GM18951 (cell line): ENCODE results near the gene FUNDC2.

Experiments used
- POLR2A ChIP-seq: IDR thresholded peaks from 4 replicates; pipeline ENCODE4 v1.6.1; 2011; ENCODE audit warnings: mild to moderate bottlenecking; ENCODE audit not compliant: insufficient read length, insufficient read depth; ENCODE audit errors: extremely low read depth
- in situ Hi-C: fragments of 300-500 bp; cut with MboI; formaldehyde crosslinking; loops from one replicate; pipeline ENCODE4 v1.12.0; 2022; ENCODE audit warnings: low sequenced_read_pairs, mixed read lengths, inconsistent platforms; ENCODE audit not compliant: unreplicated experiment

The FUNDC2 gene, protein sequence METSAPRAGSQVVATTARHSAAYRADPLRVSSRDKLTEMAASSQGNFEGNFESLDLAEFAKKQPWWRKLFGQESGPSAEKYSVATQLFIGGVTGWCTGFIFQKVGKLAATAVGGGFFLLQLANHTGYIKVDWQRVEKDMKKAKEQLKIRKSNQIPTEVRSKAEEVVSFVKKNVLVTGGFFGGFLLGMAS

DNA sequence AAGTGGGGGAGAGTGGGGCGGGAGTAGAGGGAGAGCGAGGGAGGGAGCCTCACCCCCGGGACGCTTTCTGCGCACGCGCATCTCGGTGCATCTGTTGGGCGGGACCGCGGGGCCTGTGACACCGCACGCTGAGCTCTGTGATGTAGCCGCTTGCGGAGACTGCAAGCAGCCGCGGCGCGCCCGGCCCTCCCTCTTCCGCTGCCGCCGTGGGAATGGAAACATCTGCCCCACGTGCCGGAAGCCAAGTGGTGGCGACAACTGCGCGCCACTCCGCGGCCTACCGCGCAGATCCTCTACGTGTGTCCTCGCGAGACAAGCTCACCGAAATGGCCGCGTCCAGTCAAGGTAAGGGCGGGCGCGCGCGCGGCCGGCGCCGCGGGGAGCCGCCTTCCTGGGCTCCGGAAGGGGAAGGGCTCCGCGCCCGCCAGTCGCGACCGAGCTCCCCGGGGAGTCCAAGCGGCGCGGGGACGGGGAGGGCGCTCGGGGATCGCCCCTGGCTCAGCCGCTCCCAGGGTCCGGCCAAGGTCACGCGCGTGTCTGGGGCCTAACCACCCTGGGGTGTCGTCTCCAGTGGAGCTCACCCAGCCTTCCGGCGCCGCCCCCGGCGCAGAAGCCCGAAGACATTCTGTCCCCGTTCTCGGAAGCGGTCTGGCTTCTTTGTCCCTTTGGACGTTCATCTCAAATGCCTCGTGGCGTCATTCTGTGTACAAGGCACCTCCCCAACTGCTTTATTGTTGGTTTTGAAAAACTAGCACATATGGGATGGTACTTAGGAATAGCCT, at the start of gene FUNDC2:
Gene FUNDC2 (plus strand): TSS at position 118 of the 782 bp plus-strand sequence. CDS start 95 bp downstream, at position 213.
- in situ Hi-C loops: no loop called here
- peak; percentile 78 for TF ChIP-seq POLR2A

DNA sequence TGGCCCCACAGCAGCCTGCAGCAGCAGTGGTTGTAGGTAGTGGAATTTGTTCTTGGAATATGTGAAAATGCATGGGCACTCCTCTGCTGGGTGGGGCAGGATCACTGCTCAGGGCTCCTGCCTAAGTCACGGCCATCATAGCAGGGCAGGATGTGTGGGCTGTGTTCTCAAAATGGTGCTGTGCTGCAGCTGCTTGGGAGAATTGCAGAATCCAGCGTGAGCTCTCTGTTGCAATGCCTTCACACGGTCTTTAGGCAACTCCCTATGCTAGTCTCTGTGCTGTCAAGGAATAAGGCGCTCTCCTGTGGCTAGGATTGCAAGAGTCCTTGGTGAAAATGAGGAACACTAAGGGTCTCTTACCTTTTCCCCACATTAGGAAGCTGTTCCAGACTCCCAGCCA, 47.0 kb upstream of the FUNDC2 start:
- no peak for TF ChIP-seq POLR2A
- in situ Hi-C loops: loop anchor here (5.0 kb wide), 1 partner anchor 78 kb away; no protein-coding TSS in a partner anchor

DNA sequence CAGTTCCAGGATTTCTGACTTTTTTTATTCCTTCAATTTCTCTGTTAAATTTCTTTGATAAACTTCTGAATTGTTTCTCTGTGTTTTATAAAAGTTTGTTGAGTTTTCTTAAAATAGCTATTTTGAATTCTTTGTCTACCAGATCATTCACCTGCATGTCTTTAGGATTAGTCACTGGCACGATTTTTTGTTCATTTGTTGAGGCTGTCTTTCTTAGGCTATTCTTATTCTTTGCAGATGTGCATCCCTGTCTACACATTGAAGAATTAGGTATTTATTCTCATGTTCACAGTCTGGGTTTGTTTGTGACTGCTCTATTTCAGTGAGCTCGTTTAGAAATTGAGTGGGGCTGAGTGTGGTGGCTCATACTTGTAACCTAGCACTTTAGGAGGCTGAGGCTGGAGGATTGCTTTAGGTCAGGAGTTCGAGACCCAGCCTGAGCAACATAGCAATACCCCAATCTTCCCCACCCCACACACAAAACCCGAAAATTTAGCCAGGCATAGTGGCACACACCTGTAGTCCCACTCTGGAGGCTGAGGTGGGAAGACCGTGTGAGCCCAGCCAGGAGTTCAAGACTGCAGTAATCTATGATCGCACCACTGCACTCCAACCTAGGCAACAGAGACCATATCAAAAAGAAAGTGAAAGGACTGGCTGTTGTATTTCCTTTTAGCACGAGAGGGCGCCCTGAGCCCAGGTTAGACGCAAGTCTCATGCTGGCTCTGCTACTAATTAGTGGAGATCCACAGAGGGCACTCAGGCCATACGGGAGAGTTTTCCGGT, 46.1 kb upstream of the FUNDC2 start:
- TF ChIP-seq POLR2A: no peak
- in situ Hi-C loops: loop anchor here (5.0 kb wide), 1 partner anchor 77 kb away; no protein-coding TSS in a partner anchor

DNA sequence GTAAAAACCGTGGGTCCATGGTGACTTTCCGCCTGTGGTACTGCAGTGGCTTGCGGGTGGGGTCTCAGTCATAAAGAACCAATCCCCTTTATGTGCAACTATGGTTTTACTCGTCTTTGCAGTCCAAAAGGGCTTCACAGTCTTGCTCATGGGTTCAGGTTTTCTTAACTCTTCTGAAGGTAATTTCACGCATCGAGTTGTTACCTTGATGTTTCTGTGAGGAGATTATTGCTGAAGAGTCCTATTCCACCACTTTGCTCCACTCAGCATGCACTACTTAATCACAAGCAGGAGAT, 45.6 kb upstream of the FUNDC2 start:
- TF ChIP-seq POLR2A: no peak
- in situ Hi-C loops: loop anchor here (5.0 kb wide), 1 partner anchor 76 kb away; no protein-coding TSS in a partner anchor

DNA sequence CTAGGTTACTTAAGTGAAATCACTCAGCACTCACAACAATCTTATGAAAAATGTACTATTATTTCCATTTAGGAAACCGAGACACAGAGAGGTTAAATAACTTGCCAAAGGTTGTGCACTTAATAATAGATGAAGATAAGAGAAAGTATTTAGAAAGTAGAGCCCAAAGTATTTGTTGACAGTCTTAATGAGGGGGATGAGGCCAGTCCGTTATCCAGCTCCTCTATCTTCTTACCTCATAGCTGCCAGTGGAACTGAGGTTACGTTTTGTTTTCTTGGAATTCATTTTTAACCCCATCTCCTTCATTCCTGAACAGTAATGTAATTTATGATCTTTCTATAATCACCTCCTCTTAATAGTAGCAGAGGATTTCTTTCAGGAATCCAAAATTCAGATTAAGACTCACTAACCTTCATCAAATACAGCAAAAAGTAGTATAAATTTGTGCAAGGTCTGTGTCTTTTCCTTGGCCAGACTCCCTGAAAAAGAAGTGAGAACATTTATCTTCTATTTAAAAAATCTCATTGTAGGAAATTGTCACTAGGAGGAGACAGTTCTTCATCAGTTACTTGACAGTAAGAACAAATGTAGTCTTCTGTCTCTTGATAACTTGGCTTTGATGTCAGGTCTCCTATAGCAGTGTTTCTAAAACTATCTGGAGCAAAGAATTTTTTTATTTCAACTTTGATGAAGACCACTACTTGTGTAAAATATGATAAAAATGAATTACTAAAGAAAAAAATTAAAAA, 39.6 kb upstream of the FUNDC2 start:
- TF ChIP-seq POLR2A: no peak
- in situ Hi-C loops: no loop called here

DNA sequence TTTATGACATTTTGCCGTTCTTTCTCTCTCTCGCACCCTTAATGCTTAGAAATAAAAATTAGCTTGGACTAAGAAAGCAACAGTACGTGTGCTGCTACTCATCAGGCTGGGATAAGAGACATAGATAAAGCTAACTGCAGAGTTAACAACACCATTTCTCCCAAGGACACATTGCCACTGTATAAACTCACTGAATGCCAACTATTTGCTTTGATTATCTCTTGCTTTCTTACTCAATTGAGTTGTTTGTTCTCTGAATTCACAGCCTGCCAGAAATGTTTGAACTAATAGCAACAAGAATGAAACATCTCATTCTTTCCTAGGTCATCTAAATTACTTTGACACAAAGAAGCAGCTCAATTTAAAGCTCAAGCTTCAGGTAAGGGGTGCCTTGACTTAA, 38.7 kb upstream of the FUNDC2 start:
- no peak for TF ChIP-seq POLR2A
- in situ Hi-C loops: no loop called here

DNA sequence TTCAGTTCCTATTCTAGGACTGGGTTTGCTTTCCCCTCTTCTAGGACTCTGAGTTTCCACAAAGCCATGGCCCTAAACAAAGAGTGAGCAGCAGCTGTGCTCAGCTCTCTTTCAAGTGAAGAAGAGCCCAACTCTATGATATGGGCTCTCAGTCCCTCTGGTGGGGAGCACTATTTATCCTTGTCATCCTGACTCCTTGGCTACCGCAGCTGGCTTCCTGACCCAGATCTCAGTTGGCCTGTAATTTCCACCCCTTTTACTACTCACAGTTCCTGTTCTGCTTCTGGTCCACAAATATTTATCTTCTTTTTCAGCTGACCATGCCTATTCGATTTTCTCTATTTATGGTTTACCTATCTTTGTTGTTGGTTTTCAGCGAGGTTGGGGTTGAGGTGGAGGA, 37.9 kb upstream of the FUNDC2 start:
- in situ Hi-C loops: no loop called here
- no peak for TF ChIP-seq POLR2A

DNA sequence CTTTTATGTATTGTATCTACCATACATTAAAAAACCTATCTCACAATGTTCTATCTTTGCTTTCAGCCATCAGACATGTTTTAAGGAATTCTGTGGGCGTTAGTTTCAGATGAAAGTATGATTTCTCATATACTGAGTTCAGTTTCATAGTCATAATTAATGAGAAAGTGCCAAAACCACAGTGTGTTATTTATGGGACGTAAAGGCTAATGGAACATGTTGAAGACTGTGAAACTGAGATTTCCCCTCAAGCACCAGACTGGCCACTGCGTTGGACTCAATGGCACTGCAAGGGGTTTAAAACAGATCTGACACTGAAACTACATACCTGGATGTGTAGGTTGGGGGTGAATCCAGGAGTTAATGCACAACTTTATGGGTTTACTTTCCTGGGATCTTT, 36.1 kb upstream of the FUNDC2 start:
- no peak for TF ChIP-seq POLR2A
- in situ Hi-C loops: no loop called here

DNA sequence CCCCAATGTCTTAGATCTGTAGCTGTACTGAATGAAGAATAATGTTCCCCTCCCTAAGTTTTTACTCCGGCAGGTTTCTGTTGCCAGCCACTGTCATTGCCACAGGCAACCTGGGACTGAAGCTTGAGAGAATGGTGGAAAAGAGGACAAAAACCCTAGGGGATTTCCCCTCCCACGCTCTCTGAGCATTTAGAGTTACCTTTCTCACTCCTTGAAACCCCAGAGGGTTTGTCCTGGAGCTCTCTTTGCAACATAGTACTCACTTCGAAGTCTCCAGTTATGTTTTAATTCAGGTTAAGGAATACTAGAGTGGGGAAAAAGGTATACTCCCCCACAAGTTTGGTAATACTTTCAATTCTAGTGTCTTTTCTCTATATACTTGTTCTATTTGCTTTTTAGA, 35.6 kb upstream of the FUNDC2 start:
- in situ Hi-C loops: no loop called here
- TF ChIP-seq POLR2A: no peak

DNA sequence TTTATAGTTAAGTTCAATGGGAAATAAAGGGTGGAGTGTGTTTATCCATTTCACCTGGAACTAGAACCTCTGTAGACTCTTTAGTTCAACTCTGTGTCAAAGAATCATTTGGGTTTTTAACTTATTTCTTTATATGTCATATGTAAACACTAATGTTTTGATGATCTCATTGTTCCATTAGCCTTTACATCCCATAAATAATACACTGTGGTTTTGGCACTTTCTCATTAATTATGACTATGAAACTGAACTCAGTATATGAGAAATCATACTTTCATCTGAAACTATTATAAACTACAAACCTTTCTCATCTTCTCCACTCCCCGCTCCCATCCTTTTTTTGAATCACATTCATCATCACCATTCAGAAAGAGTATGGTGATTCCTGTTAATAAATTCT, 35.2 kb upstream of the FUNDC2 start:
- in situ Hi-C loops: no loop called here
- TF ChIP-seq POLR2A: no peak

DNA sequence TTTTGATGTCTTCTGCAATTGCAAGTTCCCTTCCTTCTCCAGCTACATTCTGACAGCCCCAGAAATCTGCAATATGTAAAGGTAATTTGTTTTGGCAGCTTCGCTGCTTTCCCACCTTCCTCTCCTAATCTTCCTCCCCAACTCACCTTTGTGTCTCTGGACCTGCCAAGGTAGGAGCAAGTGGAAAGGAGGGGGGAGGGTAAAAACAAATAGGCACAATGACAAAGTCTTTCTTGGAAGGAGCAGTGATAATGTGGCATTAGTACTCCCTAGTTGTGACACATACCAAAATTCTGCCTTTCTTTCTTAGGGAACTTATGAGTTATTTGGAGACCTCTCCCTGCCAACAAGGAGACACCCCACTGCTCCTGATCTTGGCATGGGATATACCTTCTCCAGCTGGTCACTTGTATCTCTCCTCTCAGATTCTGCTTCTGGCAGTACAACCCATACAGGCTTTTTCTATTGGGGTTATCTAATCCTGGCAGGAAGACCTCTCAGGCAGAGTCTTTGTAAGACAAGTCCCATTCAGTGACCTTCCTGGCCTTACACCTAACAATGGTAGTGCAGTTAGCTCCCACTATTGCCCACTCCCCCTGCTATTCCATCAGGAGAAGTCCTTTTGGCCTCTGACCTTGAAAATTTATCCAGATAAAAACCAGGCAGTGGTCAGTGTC, 28.3 kb upstream of the FUNDC2 start:
- in situ Hi-C loops: no loop called here
- no peak for TF ChIP-seq POLR2A

DNA sequence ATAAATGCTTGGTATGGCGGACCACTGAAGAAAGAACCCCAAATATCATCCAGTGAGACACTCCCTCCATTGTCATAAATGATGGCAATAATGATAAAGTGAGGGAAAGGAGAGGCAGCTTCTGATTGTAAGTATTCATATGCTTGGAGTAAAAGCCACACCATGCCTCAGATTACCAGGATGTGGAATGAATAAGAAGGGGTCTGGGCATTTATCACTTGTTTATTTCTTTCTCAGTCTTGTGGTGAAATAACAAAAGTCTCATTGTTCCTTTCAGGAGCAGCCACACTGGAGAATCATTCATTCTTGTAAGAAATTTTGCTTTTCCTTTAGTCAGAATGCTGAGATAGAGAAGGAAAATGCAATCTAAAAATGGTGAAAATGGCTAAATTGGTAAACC, 25.8 kb upstream of the FUNDC2 start:
- in situ Hi-C loops: no loop called here

More for the DNA sequence above, 25.8 kb upstream of the FUNDC2 start:
- TF ChIP-seq POLR2A: no peak
